NCI-H146 treated with DMSO at 0.1 percent for 48 hours (cell line): Measurements from ENCODE around the gene ITGB4.
"Not testable (repeated sequence)": the region's sequence is repeated elsewhere in the genome, so short reads cannot be mapped to it uniquely, and the experiment has no call there.

Source experiments
- DNase-seq: peaks from one replicate; lab custom pipeline; 2025; ENCODE audit not compliant: unreplicated experiment; lab: John Stamatoyannopoulos, UW

The ITGB4 gene

GRCh38 chr17:75769536-75769935 lies 48.3 kb downstream of the ITGB4 start:
- peak; percentile 98 for DNase-seq

- no peak for DNase-seq
Observed at GRCh38 chr17:75771334-75772281, 50.3 kb downstream of the ITGB4 start.

GRCh38 chr17:75773121-75773807 lies 52.0 kb downstream of the ITGB4 start:
- DNase-seq: no peak

- no peak for DNase-seq
Observed at GRCh38 chr17:75773808-75774470, 52.7 kb downstream of the ITGB4 start.

- no peak for DNase-seq
Observed at GRCh38 chr17:75774471-75774990, 53.3 kb downstream of the ITGB4 start.

GRCh38 chr17:75774991-75775668 lies 53.9 kb downstream of the ITGB4 start:
- no peak for DNase-seq

GRCh38 chr17:75776386-75777295 lies 55.4 kb downstream of the ITGB4 start:
- no peak for DNase-seq

GRCh38 chr17:75777296-75777922 lies 56.1 kb downstream of the ITGB4 start:
- no peak for DNase-seq

- not testable (repeated sequence) for DNase-seq
Observed at GRCh38 chr17:75778066-75778860, 57.0 kb downstream of the ITGB4 start.

- peak; percentile 57 for DNase-seq
Observed at GRCh38 chr17:75778861-75779249, 57.6 kb downstream of the ITGB4 start.

GRCh38 chr17:75779250-75779986 lies 58.2 kb downstream of the ITGB4 start:
- DNase-seq: peak; percentile 99

- no peak for DNase-seq
Observed at GRCh38 chr17:75779987-75780889, 59.0 kb downstream of the ITGB4 start.

GRCh38 chr17:75783069-75783783 lies 62.0 kb downstream of the ITGB4 start:
- DNase-seq: no peak

- no peak for DNase-seq
Observed at GRCh38 chr17:75783803-75784472, 62.7 kb downstream of the ITGB4 start.

- peak; percentile 97 for DNase-seq
Observed at GRCh38 chr17:75784473-75785015, 63.3 kb downstream of the ITGB4 start, which contains the start of gene UNK. Gene UNK (plus strand): TSS chr17:75784806. CDS start chr17:75784881, 75 bp downstream.
